Amniotic stem cell (primary cell): ENCODE data around the gene FYN.

ENCODE experiments used
- DNase-seq: peaks from one replicate; lab custom pipeline; 2025; lab: John Stamatoyannopoulos, UW

Gene FYN

GRCh38 chr6:111625461-111626391 is 247.5 kb downstream of the FYN start:
- peak; percentile 23 for DNase-seq

GRCh38 chr6:111625099-111625416 is 248.2 kb downstream of the FYN start:
- no peak for DNase-seq

GRCh38 chr6:111624401-111625098 is 248.7 kb downstream of the FYN start:
- peak; percentile 15 for DNase-seq

GRCh38 chr6:111623046-111623718 is 250.1 kb downstream of the FYN start:
- DNase-seq, result no peak

- no peak for DNase-seq
Measured at GRCh38 chr6:111620169-111620568, 253.1 kb downstream of the FYN start.

- no peak for DNase-seq
Measured at GRCh38 chr6:111618407-111618806, 254.8 kb downstream of the FYN start.

- no peak for DNase-seq
Measured at GRCh38 chr6:111617149-111617548, 256.1 kb downstream of the FYN start.

- no peak for DNase-seq
Measured at GRCh38 chr6:111615916-111616612, 257.2 kb downstream of the FYN start.

GRCh38 chr6:111614833-111615582 is 258.2 kb downstream of the FYN start:
- no peak for DNase-seq

- no peak for DNase-seq
Measured at GRCh38 chr6:111612379-111612778, 260.9 kb downstream of the FYN start.

- DNase-seq, result no peak
Measured at GRCh38 chr6:111610548-111611172, 262.6 kb downstream of the FYN start.
